ENCODE measurements around the gene SCN8A.

Gene SCN8A

GRCh38 chr12:51746416-51746815 is 155.4 kb downstream of the SCN8A start:
- no peak overlapping the region for H3K27ac Mint-ChIP-seq
- H3K9me3 Mint-ChIP-seq, result peaks cover 5% of the 10 kb centered on the region
- no peak for TF ChIP-seq CTCF (IDR thresholded peaks at IDR 0.05; ENCODE audit: unreplicated experiment in 3 of 3)
- H3K27me3 Mint-ChIP-seq (ENCODE audit: low read depth), result no peaks in the 10 kb centered on the region
- peaks cover 2% of the 10 kb centered on the region for H3K4me1 Mint-ChIP-seq
- H3K4me3 Mint-ChIP-seq, result no peak overlapping the region
- no peaks in the 10 kb centered on the region for H3K36me3 Mint-ChIP-seq (ENCODE audit: low read depth)

- peaks cover 10% of the 10 kb centered on the region for H3K4me1 Mint-ChIP-seq
- H3K9me3 Mint-ChIP-seq, result no peaks in the 10 kb centered on the region
- no peaks in the 10 kb centered on the region for H3K27me3 Mint-ChIP-seq (ENCODE audit: low read depth)
- no peaks in the 10 kb centered on the region for H3K36me3 Mint-ChIP-seq (ENCODE audit: low read depth)
- H3K27ac Mint-ChIP-seq, result no peak overlapping the region
- TF ChIP-seq CTCF (IDR thresholded peaks at IDR 0.05; ENCODE audit: unreplicated experiment in 3 of 3), result no peak
- no peak overlapping the region for H3K4me3 Mint-ChIP-seq
Measured at GRCh38 chr12:51748235-51748634, 157.2 kb downstream of the SCN8A start.

- no peak for TF ChIP-seq CTCF (IDR thresholded peaks at IDR 0.05; ENCODE audit: unreplicated experiment in 3 of 3)
- Mint-ChIP-seq H3K27me3 (ENCODE audit: low read depth) (no peaks in the 10 kb centered on the region), H3K27ac (no peak overlapping the region), H3K4me1 (peaks cover 10% of the 10 kb centered on the region), H3K36me3 (ENCODE audit: low read depth) (no peaks in the 10 kb centered on the region), H3K9me3 (no peaks in the 10 kb centered on the region), H3K4me3 (no peak overlapping the region)
Measured at GRCh38 chr12:51749206-51749985, 158.4 kb downstream of the SCN8A start.

GRCh38 chr12:51749986-51750317 is 158.9 kb downstream of the SCN8A start:
- Mint-ChIP-seq H3K4me1 (peaks cover 10% of the 10 kb centered on the region), H3K27ac (no peak overlapping the region), H3K9me3 (no peaks in the 10 kb centered on the region), H3K36me3 (ENCODE audit: low read depth) (no peaks in the 10 kb centered on the region), H3K4me3 (no peak overlapping the region), H3K27me3 (ENCODE audit: low read depth) (no peaks in the 10 kb centered on the region)
- TF ChIP-seq CTCF (IDR thresholded peaks at IDR 0.05; ENCODE audit: unreplicated experiment in 3 of 3), result no peak

GRCh38 chr12:51751661-51752060 is 160.6 kb downstream of the SCN8A start:
- no peak overlapping the region for H3K4me3 Mint-ChIP-seq
- H3K27me3 Mint-ChIP-seq (ENCODE audit: low read depth), result no peaks in the 10 kb centered on the region
- H3K36me3 Mint-ChIP-seq (ENCODE audit: low read depth), result no peaks in the 10 kb centered on the region
- no peak for TF ChIP-seq CTCF (IDR thresholded peaks at IDR 0.05; ENCODE audit: unreplicated experiment in 3 of 3)
- H3K9me3 Mint-ChIP-seq, result no peaks in the 10 kb centered on the region
- H3K27ac Mint-ChIP-seq, result no peak overlapping the region
- H3K4me1 Mint-ChIP-seq, result peaks cover 10% of the 10 kb centered on the region

- TF ChIP-seq CTCF (IDR thresholded peaks at IDR 0.05; ENCODE audit: unreplicated experiment in 3 of 3), result no peak
- peaks cover 10% of the 10 kb centered on the region for H3K4me1 Mint-ChIP-seq
- no peaks in the 10 kb centered on the region for H3K9me3 Mint-ChIP-seq
- peak overlapping the region in 1 of 3 experiments; percentile 12 for H3K27ac Mint-ChIP-seq
- H3K4me3 Mint-ChIP-seq, result no peak overlapping the region
- H3K27me3 Mint-ChIP-seq (ENCODE audit: low read depth), result no peaks in the 10 kb centered on the region
- H3K36me3 Mint-ChIP-seq (ENCODE audit: low read depth), result no peaks in the 10 kb centered on the region
Measured at GRCh38 chr12:51752234-51752889, 161.3 kb downstream of the SCN8A start.
